K562 treated with DMSO at 1 percent for 12 hours (cell line): ENCODE data around the gene DAAM1. TPM values are rescaled to one million over a fixed set of nuclear protein-coding genes. Genes with fewer than 3 reads are reported as not detected.

ENCODE experiments used
- total RNA-seq: library from RNA; unstranded; fragments of 300-600 nt; gene quantifications from 2 replicates; pipeline ENCODE4 v1.2.3, GENCODE V29; 2022; ENCODE audit not compliant: insufficient read depth

The DAAM1 gene
- 0.93 and 4.2 TPM in 2 replicates for total RNA-seq

GRCh38 chr14:59188461-59189090, at the start of gene DAAM1:
DAAM1 (plus strand) TSS chr14:59188667; CDS start chr14:59263478, 74,811 bp downstream.

